Thoracic aorta (tissue), 2 donors: ENCODE measurements around the gene MAGI1. TPM values are rescaled to one million over a fixed set of nuclear protein-coding genes. Genes with fewer than 3 reads are reported as not detected.

Experiments used
- ATAC-seq: fragments of 150-250 bp; one replicate; pipeline ENCODE4 v1.8.0; 2017; ENCODE audit warnings: low read depth; ENCODE audit not compliant: insufficient number of reproducible peaks, low FRiP score
- DNase-seq: peaks from one replicate; pipeline ENCODE4 v3.0.0-alpha.2; 2020; ENCODE audit warnings: low spot score
- H3K27ac ChIP-seq, 2 donors: fragments of 200-600 bp; sonication (generic); 1 replicate in 1 of 2; 2 replicates in 1 of 2; pipeline ENCODE4 v1.5.1; 2016; ENCODE audit warnings: mild to moderate bottlenecking in 2 of 2, moderate library complexity in 2 of 2
- H3K27me3 ChIP-seq: fragments of 200-600 bp; sonication (generic); replicated peaks from 2 replicates; pipeline ENCODE4 v1.6.0; 2016; ENCODE audit warnings: mild to moderate bottlenecking; ENCODE audit not compliant: insufficient read depth
- H3K36me3 ChIP-seq: fragments of 200-600 bp; sonication (generic); one replicate; pipeline ENCODE4 v1.5.1; 2016
- H3K4me1 ChIP-seq, 2 donors: fragments of 200-600 bp; sonication (generic); 1 replicate in 1 of 2; 2 replicates in 1 of 2; pipeline versions ENCODE4 v1.5.1 to v1.6.0; 2016; ENCODE audit warnings: low read depth in 2 of 2, mild to moderate bottlenecking in 1 of 2; ENCODE audit not compliant: control insufficient read depth in 1 of 2
- H3K4me3 ChIP-seq: fragments of 200-600 bp; sonication (generic); 2 replicates; pipeline ENCODE4 v1.5.1; 2016; ENCODE audit warnings: mild to moderate bottlenecking
- H3K9me3 ChIP-seq: fragments of 200-600 bp; sonication (generic); 2 replicates; pipeline ENCODE4 v1.5.1; 2016
- CTCF ChIP-seq: fragments of 200-600 bp; sonication (generic); IDR thresholded peaks from one replicate; pipeline ENCODE4 v1.5.1; 2019; ENCODE audit warnings: antibody characterized with exemption
- total RNA-seq, 2 donors: library from RNA; depleted of rRNA; stranded (reverse); fragments of >200 nt; gene quantifications; one replicate each; pipeline versions ENCODE4 v1.1.0 to v1.2.3, GENCODE V29; 2016

The MAGI1 gene
- total RNA-seq, 2 donors from 2014 or later, result 48.2 to 88.5 TPM

DNA sequence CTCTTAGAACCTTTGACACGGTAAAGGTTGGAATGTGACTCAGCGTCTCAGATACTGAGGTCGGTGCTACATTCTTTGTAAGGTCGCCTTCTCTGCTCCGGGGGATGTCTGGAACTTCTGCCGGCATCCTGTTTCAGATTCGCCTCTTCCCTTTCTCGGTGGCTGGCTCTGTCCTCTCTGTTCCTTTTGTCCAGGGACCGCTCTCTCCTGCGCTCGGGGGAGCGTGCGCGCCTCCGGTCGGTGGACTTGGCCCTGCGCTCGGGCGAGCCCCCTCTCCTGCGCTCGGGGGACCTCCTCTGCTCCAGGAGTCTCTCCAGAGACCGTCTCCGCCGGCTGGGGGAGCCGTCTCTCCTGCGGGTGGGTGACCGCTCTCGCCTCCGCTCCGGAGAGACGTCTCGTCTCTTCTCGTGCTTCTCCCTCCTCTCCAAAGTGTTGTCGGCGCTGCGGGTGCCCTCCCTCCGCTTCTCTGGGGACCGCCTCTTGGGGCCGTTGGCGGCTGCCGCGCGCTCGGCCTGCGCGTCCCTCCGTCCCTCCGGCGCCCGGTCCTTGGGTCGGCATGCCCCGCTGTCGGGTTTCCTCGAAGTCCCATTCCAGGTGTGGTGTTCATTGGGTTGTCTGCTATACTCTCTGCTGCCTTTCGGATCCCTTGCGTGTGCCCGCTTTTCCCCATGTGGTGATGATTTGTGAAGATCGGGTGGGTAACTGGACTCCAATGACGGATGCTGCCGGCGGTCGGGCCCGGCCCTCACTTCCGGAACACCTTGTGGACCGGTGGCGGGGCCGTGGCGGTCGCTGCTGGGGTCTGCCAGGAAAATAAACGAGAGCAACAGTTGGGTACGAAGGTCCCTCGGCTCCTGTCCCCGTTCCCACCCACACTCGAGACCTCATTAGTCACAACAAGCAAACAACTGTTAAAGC, 682.1 kb downstream of the MAGI1 start:
- H3K4me1 ChIP-seq, result no peaks in the 10 kb centered on the region
- ATAC-seq, result no peak
- TF ChIP-seq CTCF, result no peak
- DNase-seq, result no peak
- no peaks in the 10 kb centered on the region for H3K36me3 ChIP-seq
- no peak overlapping the region for H3K27ac ChIP-seq
- H3K9me3 ChIP-seq, result no peaks in the 10 kb centered on the region
- no peak overlapping the region for H3K4me3 ChIP-seq
- no peaks in the 10 kb centered on the region for H3K27me3 ChIP-seq

DNA sequence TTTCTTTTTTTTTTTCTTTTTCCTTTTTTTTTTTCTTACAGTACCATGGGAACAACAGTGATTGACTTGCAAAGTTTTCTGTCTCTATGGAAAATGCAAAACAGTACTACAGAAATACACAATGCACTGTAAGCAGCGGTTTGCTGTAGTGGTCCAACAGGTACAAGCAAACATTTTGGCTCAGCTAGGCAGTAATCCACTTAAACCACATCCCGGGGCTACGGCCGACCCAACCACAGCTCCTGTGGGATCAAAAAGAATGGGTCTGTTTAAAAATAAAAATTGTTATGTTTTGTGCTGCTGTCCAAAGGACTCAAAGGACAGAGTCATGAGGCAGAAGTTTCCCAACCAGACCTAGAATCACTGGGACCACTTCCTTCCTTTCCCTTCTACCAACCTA, 683.8 kb downstream of the MAGI1 start:
- H3K27me3 ChIP-seq, result no peaks in the 10 kb centered on the region

GRCh38 chr3:65352951-65353350, 685.8 kb downstream of the MAGI1 start:
- H3K4me3 ChIP-seq, result no peak overlapping the region
- no peak for TF ChIP-seq CTCF
- H3K36me3 ChIP-seq, result no peaks in the 10 kb centered on the region
- H3K27me3 ChIP-seq, result no peaks in the 10 kb centered on the region
- H3K27ac ChIP-seq, result no peak overlapping the region
- DNase-seq (no peak), ATAC-seq (no peak)
- no peaks in the 10 kb centered on the region for H3K9me3 ChIP-seq
- no peaks in the 10 kb centered on the region for H3K4me1 ChIP-seq

More for the DNA sequence above, 683.8 kb downstream of the MAGI1 start:
- DNase-seq (no peak), ATAC-seq (no peak)
- H3K4me3 ChIP-seq, result no peak overlapping the region
- H3K36me3 ChIP-seq, result no peaks in the 10 kb centered on the region
- H3K4me1 ChIP-seq, result no peaks in the 10 kb centered on the region
- H3K27ac ChIP-seq, result no peak overlapping the region
- TF ChIP-seq CTCF, result no peak
- no peaks in the 10 kb centered on the region for H3K9me3 ChIP-seq

- H3K4me1 ChIP-seq, result no peaks in the 10 kb centered on the region
- no peak for ATAC-seq
- no peak overlapping the region for H3K4me3 ChIP-seq
- no peak for DNase-seq
- no peaks in the 10 kb centered on the region for H3K9me3 ChIP-seq
- no peaks in the 10 kb centered on the region for H3K27me3 ChIP-seq
- no peak for TF ChIP-seq CTCF
- H3K27ac ChIP-seq, result no peak overlapping the region
- H3K36me3 ChIP-seq, result no peaks in the 10 kb centered on the region
These were observed 687.0 kb downstream of the MAGI1 start for GRCh38 chr3:65351753-65352152.

DNA sequence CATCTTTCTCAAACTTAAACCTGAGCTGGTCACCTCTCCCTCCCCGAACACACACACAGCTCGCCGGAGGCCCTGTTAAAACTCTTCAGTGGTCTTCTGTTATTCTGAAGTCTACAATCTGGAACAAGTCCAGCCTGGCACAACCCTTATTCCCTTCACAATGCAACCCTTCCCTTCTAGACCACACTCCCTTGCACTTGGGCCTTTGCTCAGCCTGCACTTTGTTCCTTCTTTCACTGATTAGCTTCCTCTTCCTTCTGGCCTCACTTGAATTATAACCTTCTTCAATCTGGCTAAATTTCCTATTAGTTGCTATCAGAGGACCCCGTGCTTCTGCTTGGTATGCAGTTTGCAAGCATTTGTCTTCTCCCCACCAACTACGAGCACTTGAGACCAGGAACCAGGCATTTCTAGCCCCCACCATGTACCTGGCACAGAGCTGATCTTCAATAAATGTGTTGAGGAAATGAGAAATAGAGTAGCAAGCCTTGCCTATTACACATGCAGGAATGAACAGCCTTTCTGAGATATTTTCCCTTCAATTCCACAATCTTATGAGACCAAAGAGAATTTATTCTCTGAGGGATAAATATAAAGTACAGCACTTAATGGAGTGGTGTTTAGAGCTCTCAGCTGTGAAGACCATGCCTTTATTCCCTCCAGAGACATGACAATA, 687.8 kb downstream of the MAGI1 start:
- no peak overlapping the region for H3K27ac ChIP-seq
- H3K36me3 ChIP-seq, result no peaks in the 10 kb centered on the region
- H3K9me3 ChIP-seq, result no peaks in the 10 kb centered on the region
- no peaks in the 10 kb centered on the region for H3K27me3 ChIP-seq
- ATAC-seq (no peak), DNase-seq (no peak)
- TF ChIP-seq CTCF, result no peak
- no peaks in the 10 kb centered on the region for H3K4me1 ChIP-seq
- H3K4me3 ChIP-seq, result no peak overlapping the region
